ENCODE data around the gene PREX1.

The PREX1 gene

GRCh38 chr20:48691523-48691922 lies 136.3 kb downstream of the PREX1 start:
- no peak for TF ChIP-seq CTCF (conservative IDR thresholded peaks at IDR 0.05; ENCODE audit: low read length)
- H3K4me3 ChIP-seq (ENCODE audit: low read length): no peak overlapping the region
- no peak for DNase-seq (ENCODE audit: low read depth)

GRCh38 chr20:48690888-48691287 lies 136.9 kb downstream of the PREX1 start:
- no peak for TF ChIP-seq CTCF (conservative IDR thresholded peaks at IDR 0.05; ENCODE audit: low read length)
- H3K4me3 ChIP-seq (ENCODE audit: low read length): no peak overlapping the region
- no peak for DNase-seq (ENCODE audit: low read depth)

- H3K4me3 ChIP-seq (ENCODE audit: low read length): no peak overlapping the region
- no peak for TF ChIP-seq CTCF (conservative IDR thresholded peaks at IDR 0.05; ENCODE audit: low read length)
- DNase-seq (ENCODE audit: low read depth): no peak
Observed at GRCh38 chr20:48689874-48690571, 137.8 kb downstream of the PREX1 start.

- TF ChIP-seq CTCF (conservative IDR thresholded peaks at IDR 0.05; ENCODE audit: low read length): no peak
- DNase-seq (ENCODE audit: low read depth): no peak
- H3K4me3 ChIP-seq (ENCODE audit: low read length): no peak overlapping the region
Observed at GRCh38 chr20:48689388-48689787, 138.4 kb downstream of the PREX1 start.

GRCh38 chr20:48688579-48688978 lies 139.2 kb downstream of the PREX1 start:
- TF ChIP-seq CTCF (conservative IDR thresholded peaks at IDR 0.05; ENCODE audit: low read length): no peak
- no peak for DNase-seq (ENCODE audit: low read depth)
- no peak overlapping the region for H3K4me3 ChIP-seq (ENCODE audit: low read length)

GRCh38 chr20:48687117-48687800 lies 140.5 kb downstream of the PREX1 start:
- H3K4me3 ChIP-seq (ENCODE audit: low read length): no peak overlapping the region
- DNase-seq (ENCODE audit: low read depth): no peak
- no peak for TF ChIP-seq CTCF (conservative IDR thresholded peaks at IDR 0.05; ENCODE audit: low read length)

Data from AG10803 (cell line).